ENCODE data around the gene TMEM9B.
"Not testable (repeated sequence)": the region's sequence is repeated elsewhere in the genome, so short reads cannot be mapped to it uniquely, and the experiment has no call there.

Gene TMEM9B

GRCh38 chr11:8971924-8972316, 7.7 kb upstream of the TMEM9B start:
- no peak for DNase-seq

- no peak for DNase-seq
Observed at GRCh38 chr11:8971196-8971923, 7.1 kb upstream of the TMEM9B start.

GRCh38 chr11:8967184-8967583, 2.9 kb upstream of the TMEM9B start:
- no peak for DNase-seq

GRCh38 chr11:8963569-8964323, 496 bp downstream of the TMEM9B start:
- peak; percentile 92 for DNase-seq

- no peak for DNase-seq
Observed at GRCh38 chr11:8962841-8963240, 1.4 kb downstream of the TMEM9B start.

- no peak for DNase-seq
Observed at GRCh38 chr11:8961401-8961800, 2.8 kb downstream of the TMEM9B start.

GRCh38 chr11:8959546-8960166, 4.6 kb downstream of the TMEM9B start:
- DNase-seq, result peak; percentile 57

- no peak for DNase-seq
Observed at GRCh38 chr11:8956860-8957259, 7.4 kb downstream of the TMEM9B start.

- DNase-seq, result no peak
Observed at GRCh38 chr11:8948886-8949285, 15.4 kb downstream of the TMEM9B start.

- no peak for DNase-seq
Observed at GRCh38 chr11:8947230-8947943, 16.9 kb downstream of the TMEM9B start.

- no peak for DNase-seq
Observed at GRCh38 chr11:8942518-8943066, 21.6 kb downstream of the TMEM9B start, which contains the start of gene ASCL3. Gene ASCL3 (minus strand): TSS chr11:8943016. CDS start chr11:8938161, 4,855 bp downstream.

GRCh38 chr11:8941341-8942103, 22.7 kb downstream of the TMEM9B start:
- DNase-seq, result no peak

- no peak for DNase-seq
Observed at GRCh38 chr11:8937659-8938058, 26.6 kb downstream of the TMEM9B start.

- DNase-seq, result no peak
Observed at GRCh38 chr11:8937159-8937558, 27.1 kb downstream of the TMEM9B start.

- DNase-seq, result not testable (repeated sequence)
Observed at GRCh38 chr11:8935789-8936188, 28.5 kb downstream of the TMEM9B start.

GRCh38 chr11:8934742-8935488, 29.3 kb downstream of the TMEM9B start:
- peak; percentile 87 for DNase-seq

- no peak for DNase-seq
Observed at GRCh38 chr11:8933931-8934330, 30.3 kb downstream of the TMEM9B start.

- peak; percentile 53 for DNase-seq
Observed at GRCh38 chr11:8932564-8933180, 31.6 kb downstream of the TMEM9B start, which contains the start of gene C11orf16. Gene C11orf16 (minus strand): TSS chr11:8932947. CDS start chr11:8932308, 639 bp downstream.

GRCh38 chr11:8930456-8931175, 33.6 kb downstream of the TMEM9B start:
- no peak for DNase-seq

Data from islet precursor cell (in vitro differentiated cells).